ENCODE measurements around the gene NRIP2.
A peak's percentile ranks its signal among the peaks of the same experiment; 100 is the strongest.

DNA sequence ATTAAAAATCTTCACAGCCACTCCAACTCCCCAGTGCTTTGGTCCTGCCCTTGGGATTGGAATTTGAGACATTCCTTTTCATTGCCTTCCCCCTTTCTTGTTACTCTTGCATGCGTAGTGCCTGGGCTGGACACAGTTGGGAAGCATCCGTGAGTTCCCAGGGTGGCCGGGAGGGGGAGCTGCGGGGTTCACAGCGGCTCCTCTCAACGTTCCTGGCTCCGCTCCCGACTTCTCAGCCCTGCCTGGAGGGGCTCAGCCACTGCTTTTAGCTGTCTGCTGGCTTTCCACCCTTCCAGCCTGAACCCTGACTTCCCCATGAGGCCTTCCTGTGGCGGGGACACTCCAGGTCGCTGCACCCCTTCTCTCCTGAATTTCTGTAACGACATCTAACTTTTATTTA, 18.8 kb upstream of the NRIP2 start:
- TF ChIP-seq, protein P1, sequence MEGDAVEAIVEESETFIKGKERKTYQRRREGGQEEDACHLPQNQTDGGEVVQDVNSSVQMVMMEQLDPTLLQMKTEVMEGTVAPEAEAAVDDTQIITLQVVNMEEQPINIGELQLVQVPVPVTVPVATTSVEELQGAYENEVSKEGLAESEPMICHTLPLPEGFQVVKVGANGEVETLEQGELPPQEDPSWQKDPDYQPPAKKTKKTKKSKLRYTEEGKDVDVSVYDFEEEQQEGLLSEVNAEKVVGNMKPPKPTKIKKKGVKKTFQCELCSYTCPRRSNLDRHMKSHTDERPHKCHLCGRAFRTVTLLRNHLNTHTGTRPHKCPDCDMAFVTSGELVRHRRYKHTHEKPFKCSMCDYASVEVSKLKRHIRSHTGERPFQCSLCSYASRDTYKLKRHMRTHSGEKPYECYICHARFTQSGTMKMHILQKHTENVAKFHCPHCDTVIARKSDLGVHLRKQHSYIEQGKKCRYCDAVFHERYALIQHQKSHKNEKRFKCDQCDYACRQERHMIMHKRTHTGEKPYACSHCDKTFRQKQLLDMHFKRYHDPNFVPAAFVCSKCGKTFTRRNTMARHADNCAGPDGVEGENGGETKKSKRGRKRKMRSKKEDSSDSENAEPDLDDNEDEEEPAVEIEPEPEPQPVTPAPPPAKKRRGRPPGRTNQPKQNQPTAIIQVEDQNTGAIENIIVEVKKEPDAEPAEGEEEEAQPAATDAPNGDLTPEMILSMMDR (conservative IDR thresholded peaks at IDR 0.05) = peak; percentile 80
- TF ChIP-seq EZH2 (IDR thresholded peaks at IDR 0.05; ENCODE audit: low read depth) = no peak
